MCF 10A (cell line): ENCODE measurements around the gene B3GNT3. TPM values are rescaled to one million over a fixed set of nuclear protein-coding genes. Genes with fewer than 3 reads are reported as not detected.

Source experiments
- BruUV-seq: library from RNA; stranded (reverse); fragments of 400-500 nt; replicated peaks from 2 replicates; lab custom pipeline; 2021; lab: Mats Ljungman, UMichigan
- CTCF ChIA-PET: fragments of 300-600 bp; sonication (Branson Sonifier 250); formaldehyde crosslinking; extraction: SDS; loops from one replicate; lab custom pipeline; 2021; ENCODE audit warnings: antibody characterized with exemption, inconsistent platforms; lab: Yijun Ruan, JAX
- POLR2A ChIA-PET: fragments of 300-600, 350-650 bp; sonication (Branson Sonifier 250); formaldehyde crosslinking; extraction: SDS; loops from one replicate; lab custom pipeline; 2020; ENCODE audit warnings: antibody characterized with exemption, inconsistent platforms; lab: Yijun Ruan, JAX
- DNase-seq: peaks from one replicate; pipeline ENCODE4 v3.0.0-alpha.2; 2018; ENCODE audit not compliant: unreplicated experiment
- H3K27ac Mint-ChIP-seq: one replicate; pipeline ENCODE4 v1.8.0; 2022; ENCODE audit warnings: mild to moderate bottlenecking, low read depth, mixed read lengths; ENCODE audit not compliant: unreplicated experiment
- H3K27me3 Mint-ChIP-seq: one replicate; pipeline ENCODE4 v1.8.0; 2022; ENCODE audit warnings: mixed read lengths; ENCODE audit not compliant: insufficient read depth, unreplicated experiment
- H3K36me3 Mint-ChIP-seq: one replicate; pipeline ENCODE4 v1.8.0; 2022; ENCODE audit warnings: mild to moderate bottlenecking, moderate library complexity, mixed read lengths; ENCODE audit not compliant: insufficient read depth, unreplicated experiment
- H3K4me1 Mint-ChIP-seq: one replicate; pipeline ENCODE4 v1.8.0; 2022; ENCODE audit warnings: mixed read lengths; ENCODE audit not compliant: insufficient read depth, unreplicated experiment
- H3K4me3 Mint-ChIP-seq: one replicate; pipeline ENCODE4 v1.8.0; 2022; ENCODE audit warnings: mild to moderate bottlenecking, moderate library complexity, mixed read lengths; ENCODE audit not compliant: unreplicated experiment
- H3K9me3 Mint-ChIP-seq: one replicate; pipeline ENCODE4 v1.8.0; 2022; ENCODE audit warnings: mixed read lengths; ENCODE audit not compliant: unreplicated experiment
- CTCF ChIP-seq: fragments of 200-600 bp; IDR thresholded peaks from one replicate; pipeline ENCODE4 v1.8.0; 2022; ENCODE audit warnings: antibody characterized with exemption, mild to moderate bottlenecking; ENCODE audit not compliant: unreplicated experiment
- intact Hi-C: fragments of 100-400 bp; cut with micrococcal nuclease; formaldehyde crosslinking; loops from 2 replicates; pipeline ENCODE4 v1.14.1; 2022
- total RNA-seq: library from RNA; stranded (reverse); gene quantifications from 2 replicates; pipeline ENCODE4 v1.2.3, GENCODE V29; 2022

The B3GNT3 gene
- total RNA-seq, 1 experiment from 2014 or later = 0.40 TPM

GRCh38 chr19:17824339-17824738 is 29.4 kb downstream of the B3GNT3 start:
- no peak for DNase-seq
- no TSS peak for BruUV-seq
- TF ChIP-seq CTCF = no peak
- CTCF ChIA-PET = interaction anchor here (0.6 kb wide), 1 partner anchor 439 kb away, joined by 3 read pairs; no protein-coding TSS in a partner anchor
- no peaks in the 10 kb centered on the region for H3K36me3 Mint-ChIP-seq
- intact Hi-C loops = no loop called here
- peaks cover 13% of the 10 kb centered on the region for H3K27me3 Mint-ChIP-seq
- no peak overlapping the region for H3K27ac Mint-ChIP-seq
- no peak overlapping the region for H3K4me3 Mint-ChIP-seq
- POLR2A ChIA-PET = no interaction called here
- no peaks in the 10 kb centered on the region for H3K9me3 Mint-ChIP-seq
- H3K4me1 Mint-ChIP-seq = peaks cover 7% of the 10 kb centered on the region

GRCh38 chr19:17826508-17827056 is 31.6 kb downstream of the B3GNT3 start:
- intact Hi-C loops = no loop called here
- H3K9me3 Mint-ChIP-seq = no peaks in the 10 kb centered on the region
- ChIA-PET CTCF (interaction anchor here (0.7 to 1.4 kb wide), 2 partner anchors 29 to 42 kb away, joined by 3 to 4 read pairs; no protein-coding TSS in a partner anchor), POLR2A (interaction anchor here (0.6 kb wide), 1 partner anchor 34 kb away, joined by 6 read pairs; no protein-coding TSS in a partner anchor)
- no peak overlapping the region for H3K27ac Mint-ChIP-seq
- peaks cover 13% of the 10 kb centered on the region for H3K27me3 Mint-ChIP-seq
- no peak for DNase-seq
- no peaks in the 10 kb centered on the region for H3K36me3 Mint-ChIP-seq
- TF ChIP-seq CTCF = no peak
- no TSS peak for BruUV-seq
- H3K4me3 Mint-ChIP-seq = no peak overlapping the region
- peaks cover 7% of the 10 kb centered on the region for H3K4me1 Mint-ChIP-seq

DNA sequence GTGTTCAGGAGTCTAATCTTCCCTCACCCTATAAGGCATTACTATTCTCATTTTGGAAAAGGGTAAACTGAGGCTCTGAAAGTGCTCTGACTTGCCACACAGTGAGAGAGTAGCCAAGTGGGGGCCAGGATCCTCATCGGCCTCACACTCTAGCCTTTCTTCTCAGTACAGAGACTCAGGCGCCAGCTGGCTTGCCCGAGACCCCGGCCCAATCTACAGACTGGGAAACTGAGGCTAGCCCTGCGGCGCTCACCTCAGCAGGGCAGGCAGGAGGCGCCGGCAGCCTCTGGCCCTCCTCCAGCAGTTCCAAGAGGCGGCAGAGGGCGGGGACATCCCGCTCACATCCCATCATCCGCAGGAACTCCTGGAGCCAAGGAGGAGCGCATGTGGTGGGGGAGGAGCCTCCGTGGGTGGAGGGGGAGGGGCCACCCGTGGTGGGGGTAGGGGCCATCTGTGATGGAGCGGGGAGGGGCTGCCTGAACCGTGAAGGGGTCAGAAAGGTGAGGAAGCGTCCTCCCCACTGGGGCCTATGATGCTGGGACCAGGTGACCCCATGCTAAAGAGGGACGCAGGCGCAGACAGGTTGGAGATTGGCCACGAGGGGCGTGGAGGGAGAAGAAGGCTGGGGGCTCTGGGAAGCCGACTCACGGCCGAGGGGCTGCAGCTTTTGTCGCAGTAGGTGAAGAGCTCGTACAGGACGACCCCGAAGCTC is 35.1 kb downstream of the B3GNT3 start:
- DNase-seq = no peak
- Mint-ChIP-seq H3K9me3 (no peaks in the 10 kb centered on the region), H3K4me1 (peaks cover 7% of the 10 kb centered on the region), H3K36me3 (no peaks in the 10 kb centered on the region), H3K27ac (no peak overlapping the region), H3K4me3 (no peak overlapping the region), H3K27me3 (no peaks in the 10 kb centered on the region)
- BruUV-seq = no TSS peak
- intact Hi-C loops = no loop called here
- POLR2A ChIA-PET = interaction anchor here (0.6 to 0.7 kb wide), 2 partner anchors 104 to 353 kb away, joined by 3 read pairs; no protein-coding TSS in a partner anchor
- CTCF ChIA-PET = interaction anchor here (0.6 kb wide), 1 partner anchor 108 kb away, joined by 3 read pairs; no protein-coding TSS in a partner anchor
- no peak for TF ChIP-seq CTCF

- H3K36me3 Mint-ChIP-seq = no peaks in the 10 kb centered on the region
- no peak for DNase-seq
- intact Hi-C loops = no loop called here
- no peaks in the 10 kb centered on the region for H3K9me3 Mint-ChIP-seq
- ChIA-PET POLR2A (no interaction called here), CTCF (no interaction called here)
- peaks cover 7% of the 10 kb centered on the region for H3K4me1 Mint-ChIP-seq
- no peak for TF ChIP-seq CTCF
- no TSS peak for BruUV-seq
- H3K27me3 Mint-ChIP-seq = no peaks in the 10 kb centered on the region
- H3K27ac Mint-ChIP-seq = no peak overlapping the region
- H3K4me3 Mint-ChIP-seq = no peak overlapping the region
These were observed 35.9 kb downstream of the B3GNT3 start for GRCh38 chr19:17830567-17831418.
